Inferior parietal cortex (tissue), 1 donor: Measurements from ENCODE around the gene LZIC.

Source experiments
- DNase-seq: peaks from one replicate; pipeline ENCODE4 v3.0.0-alpha.2; 2016; ENCODE audit errors: extremely low spot score

The LZIC gene

GRCh38 chr1:9886092-9886742 is 57.0 kb downstream of the LZIC start:
- DNase-seq, result no peak

- DNase-seq, result no peak
Observed at GRCh38 chr1:9884805-9885204, 58.4 kb downstream of the LZIC start.

- DNase-seq, result no peak
Observed at GRCh38 chr1:9883585-9884449, 59.4 kb downstream of the LZIC start.

GRCh38 chr1:9882945-9883303 is 60.3 kb downstream of the LZIC start:
- no peak for DNase-seq

- DNase-seq, result no peak
Observed at GRCh38 chr1:9882296-9882944, 60.8 kb downstream of the LZIC start.

- no peak for DNase-seq
Observed at GRCh38 chr1:9881838-9882249, 61.3 kb downstream of the LZIC start.
